ENCODE data around the gene REPIN1.

DNA sequence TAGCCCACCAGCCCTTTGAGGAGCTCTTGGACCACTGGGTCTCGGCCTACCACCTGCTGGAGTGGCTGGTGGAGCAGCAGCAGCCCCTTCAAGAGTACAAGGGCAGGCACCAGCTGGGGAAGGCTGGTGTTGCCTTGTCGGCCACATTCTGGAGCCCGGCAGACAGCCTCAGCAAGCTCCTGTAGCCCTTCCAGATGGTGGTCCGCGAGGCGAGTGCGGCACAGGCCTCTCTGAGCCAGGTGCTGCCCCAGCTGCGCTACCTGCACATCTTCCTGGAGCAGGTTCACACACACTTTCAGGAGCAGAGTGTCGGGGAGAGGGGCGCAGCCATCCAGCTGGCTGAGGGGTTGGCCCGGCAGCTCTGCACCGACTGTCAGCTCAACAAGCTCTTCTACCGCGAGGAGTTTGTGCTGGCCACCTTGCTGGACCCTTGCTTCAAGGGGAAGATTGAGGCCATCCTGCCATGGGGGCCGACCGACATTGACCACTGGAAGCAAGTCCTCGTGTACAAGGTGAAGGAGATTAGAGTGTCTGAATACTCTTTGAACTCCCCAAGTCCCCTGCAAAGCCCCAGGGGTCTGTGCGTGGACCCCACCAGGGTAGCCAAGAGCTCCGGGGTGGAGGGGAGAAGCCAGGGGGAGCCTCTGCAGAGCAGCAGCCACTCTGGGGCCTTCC, 38.3 kb upstream of the REPIN1 start:
- TF ChIP-seq CTCF (IDR thresholded peaks at IDR 0.05) (no peak), POLR2A (IDR thresholded peaks at IDR 0.05; ENCODE audit: low read depth) (no peak)
